HG03045 (cell line): ENCODE results near the gene TNFSF9.
"Not testable (repeated sequence)": the region's sequence is repeated elsewhere in the genome, so short reads cannot be mapped to it uniquely, and the experiment has no call there.

Experiments used
- ATAC-seq: cut with Tn5 transposase; IDR thresholded peaks from one replicate; pipeline ENCODE4 v1.9.1; 2021; ENCODE audit warnings: mild to moderate bottlenecking, moderate library complexity; ENCODE audit not compliant: unreplicated experiment

TNFSF9 gene

DNA sequence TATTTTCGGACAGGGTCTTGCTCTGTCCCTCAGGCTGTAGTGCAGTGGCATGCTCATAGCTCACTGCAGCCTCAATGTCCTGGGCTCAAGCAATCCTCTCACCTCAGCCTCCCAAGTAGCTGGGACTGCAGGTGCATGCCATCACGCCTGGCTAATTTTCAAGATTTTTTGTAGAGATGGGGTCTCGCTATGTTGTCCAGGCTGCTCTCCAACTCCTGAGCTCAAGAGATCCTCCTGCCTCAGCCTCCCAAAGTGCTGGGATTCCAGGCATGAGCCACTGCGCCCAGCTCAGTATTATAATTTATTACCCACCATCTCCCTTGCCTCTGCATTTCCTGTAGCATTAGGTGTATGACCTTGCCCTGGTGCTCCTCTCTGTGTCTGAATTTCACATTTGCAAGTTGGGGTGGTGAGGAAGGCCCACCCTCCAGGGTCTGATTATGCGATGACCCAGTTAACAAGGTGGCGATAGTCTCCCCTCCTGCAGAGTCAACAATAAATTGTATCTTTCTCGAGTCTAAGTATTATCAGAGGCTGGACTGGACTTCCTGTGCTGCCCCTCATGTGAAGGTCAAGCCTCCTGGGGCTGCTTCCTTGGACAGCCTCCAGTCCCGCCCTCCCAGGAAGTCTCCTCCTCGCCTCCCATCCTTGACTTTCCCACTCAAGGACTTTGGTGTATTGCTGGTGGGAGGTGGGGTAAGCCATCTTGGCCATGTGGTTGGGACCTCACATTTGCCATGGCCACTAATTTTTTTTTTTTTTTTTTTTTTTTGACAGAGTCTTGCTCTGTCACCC lies 27.2 kb upstream of the TNFSF9 start:
- no peak for ATAC-seq

DNA sequence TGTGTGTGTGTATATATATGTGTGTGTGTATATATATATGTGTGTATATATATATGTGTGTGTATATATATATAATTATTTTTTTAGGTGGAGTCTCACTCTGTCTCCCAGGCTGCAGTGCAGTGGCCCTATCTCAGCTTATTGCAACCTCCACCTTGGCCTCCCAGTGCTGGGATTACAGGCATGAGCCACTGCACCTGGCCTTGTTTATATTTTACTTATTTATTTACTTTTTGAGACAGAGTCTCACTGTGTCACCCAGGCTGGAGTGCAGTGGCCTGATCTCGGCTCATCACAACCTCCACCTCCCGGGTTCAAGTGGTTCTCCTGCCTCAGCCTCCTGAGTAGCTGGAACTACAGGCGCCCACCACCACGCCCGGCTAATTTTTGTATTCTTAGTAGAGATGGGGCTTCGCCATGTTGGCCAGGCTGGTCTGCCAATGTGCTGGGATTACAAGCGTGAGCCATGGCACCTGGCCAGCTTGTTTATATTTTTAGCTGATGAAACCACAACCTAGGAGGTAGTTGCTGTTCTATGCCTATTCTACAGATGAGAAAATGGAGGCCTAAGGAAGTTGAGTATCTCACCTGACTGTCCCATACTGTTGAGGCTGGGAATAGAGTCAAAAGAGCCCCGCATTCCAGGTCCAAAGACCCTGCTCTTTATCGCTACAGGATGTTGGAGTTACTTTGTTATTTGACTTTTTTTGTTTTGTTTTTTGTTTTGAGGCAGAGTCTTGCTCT lies 22.6 kb upstream of the TNFSF9 start:
- not testable (repeated sequence) for ATAC-seq

DNA sequence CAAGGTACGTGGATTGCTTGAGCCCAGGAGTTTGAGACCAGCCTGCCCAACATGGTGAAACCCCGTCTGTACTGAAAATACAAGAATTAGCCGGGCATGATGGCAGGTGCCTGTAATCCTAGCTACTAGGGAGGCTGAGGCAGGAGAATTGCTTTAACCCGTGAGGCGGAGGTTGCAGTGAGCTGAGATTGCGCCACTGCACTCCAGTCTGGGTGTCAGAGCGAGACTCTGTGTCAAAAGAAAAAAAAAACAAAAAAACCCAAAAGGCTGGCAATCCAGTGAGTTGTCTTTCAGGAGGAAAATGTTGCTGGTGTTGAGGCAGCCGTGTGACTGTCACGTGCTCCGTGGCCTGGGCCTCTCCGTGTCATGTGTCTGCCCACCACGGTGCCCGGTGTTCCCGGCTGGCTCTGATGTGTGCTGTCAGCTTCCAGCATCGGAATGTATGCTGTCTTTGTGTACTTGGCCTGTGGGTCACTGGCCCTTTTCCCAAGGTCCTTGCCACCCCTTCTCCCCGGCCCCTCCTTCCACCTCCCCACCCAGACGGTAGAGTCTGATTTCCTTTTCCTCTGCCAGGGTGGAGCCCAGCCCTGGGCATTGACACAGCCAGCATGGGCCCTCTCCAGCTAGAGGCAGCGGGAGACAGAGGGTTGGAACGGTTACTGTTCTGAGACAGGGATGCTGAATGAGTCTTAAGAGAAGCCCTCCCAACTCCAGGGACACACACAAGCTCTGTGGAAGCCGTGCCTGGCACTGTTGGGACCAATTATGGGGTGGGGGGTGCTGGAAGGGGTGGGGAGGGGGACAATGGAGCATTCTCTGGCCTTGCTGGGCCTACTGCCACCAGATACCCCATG lies 21.5 kb upstream of the TNFSF9 start:
- no peak for ATAC-seq

DNA sequence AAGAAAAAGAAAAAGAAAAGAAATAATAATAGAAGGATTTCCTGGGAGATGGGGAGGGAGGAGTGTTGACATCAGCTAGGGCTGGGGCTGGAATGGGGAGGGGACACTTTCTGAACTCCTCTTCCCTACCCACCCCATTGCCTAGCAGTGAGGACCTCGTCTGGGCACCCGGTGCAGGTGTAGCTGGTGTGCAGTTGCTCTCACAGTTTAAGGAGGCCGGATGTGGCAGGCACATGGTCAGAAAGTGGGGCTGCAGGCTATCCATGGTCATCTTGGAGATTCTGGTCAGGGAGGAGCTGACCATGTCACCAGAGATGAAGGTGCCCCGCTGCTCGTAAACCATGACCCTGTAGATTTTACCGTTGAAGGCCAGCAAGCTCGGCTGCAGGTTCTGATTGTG lies 20.2 kb upstream of the TNFSF9 start:
- ATAC-seq: no peak

DNA sequence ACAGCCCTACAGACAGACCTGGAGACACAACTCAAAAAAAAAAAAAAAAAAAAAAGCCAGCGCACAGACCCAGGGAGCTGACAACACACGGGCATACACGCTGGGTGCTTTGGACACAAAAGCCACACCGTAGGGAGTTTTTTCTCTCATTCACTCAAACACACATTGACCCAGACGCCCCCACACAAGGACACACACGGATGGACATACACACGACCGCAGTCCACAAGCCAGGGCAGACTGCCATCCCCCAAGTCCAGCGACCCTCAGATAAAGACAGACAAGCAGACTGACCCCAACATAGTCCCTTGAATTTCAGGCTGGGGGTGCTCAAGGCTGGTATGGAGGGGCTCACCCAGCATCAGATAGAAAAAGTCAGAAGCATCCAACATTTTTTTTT lies 16.7 kb upstream of the TNFSF9 start:
- ATAC-seq: no peak

DNA sequence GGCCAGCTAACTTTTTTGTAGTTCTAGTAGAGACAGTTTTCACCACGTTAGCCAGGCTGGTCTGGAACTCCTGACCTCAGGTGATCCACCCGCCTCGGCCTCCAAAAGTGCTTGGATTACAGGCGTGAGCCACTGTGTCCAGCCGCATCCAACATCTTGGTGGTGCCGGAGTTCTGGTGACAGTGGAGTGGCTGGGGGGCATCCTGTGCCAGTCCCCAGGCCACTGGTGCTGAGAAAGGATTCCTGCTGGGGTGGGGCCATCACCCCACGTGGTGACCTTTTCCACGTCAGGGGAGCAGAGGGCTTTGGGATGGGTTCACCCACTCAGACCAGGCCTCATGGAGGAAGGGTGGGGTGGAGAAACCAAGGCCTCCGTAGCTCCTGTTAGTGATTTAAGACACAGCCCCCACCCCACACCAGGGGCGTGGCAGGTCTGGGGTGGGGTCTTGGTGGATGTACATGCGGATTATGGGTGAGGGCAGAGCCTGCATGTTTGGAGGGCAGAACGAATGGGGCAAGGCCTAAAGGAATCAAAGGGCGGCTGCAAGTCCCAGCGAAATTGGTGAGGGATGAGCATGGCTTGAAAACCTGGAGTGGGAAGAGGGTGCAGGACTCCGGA lies 15.8 kb upstream of the TNFSF9 start:
- no peak for ATAC-seq

DNA sequence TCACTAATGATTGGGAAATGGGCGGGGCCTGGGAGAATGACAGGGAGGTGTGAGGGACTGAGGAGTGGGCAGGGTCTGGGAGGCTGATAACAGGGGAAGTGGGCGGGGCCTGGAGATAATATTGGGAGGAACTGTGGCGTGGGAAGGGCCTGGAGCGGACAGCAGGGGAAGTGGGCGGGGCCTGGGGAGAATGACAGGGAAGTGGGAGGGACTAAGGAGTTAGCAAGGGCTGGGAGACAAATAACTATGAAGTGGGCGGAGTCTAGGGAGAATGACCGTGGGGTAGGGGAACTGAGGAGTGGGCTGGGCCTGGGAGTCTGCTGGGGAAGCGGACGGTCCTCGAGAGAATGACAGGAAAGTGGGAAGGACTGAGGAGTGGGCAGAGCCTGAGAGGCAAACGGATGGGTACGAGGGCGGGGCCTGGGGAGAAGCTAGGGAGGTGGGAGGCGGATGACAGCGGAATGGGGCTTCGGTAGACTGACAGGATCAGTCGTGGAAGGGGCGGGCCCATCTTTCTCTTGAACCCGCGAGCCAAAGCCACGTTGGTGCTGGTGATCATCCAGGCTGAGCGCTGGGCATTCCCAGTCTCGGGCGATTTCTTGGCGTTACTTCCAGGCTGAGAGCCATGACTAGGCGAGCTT lies 14.7 kb upstream of the TNFSF9 start:
- peak; percentile 47 for ATAC-seq

DNA sequence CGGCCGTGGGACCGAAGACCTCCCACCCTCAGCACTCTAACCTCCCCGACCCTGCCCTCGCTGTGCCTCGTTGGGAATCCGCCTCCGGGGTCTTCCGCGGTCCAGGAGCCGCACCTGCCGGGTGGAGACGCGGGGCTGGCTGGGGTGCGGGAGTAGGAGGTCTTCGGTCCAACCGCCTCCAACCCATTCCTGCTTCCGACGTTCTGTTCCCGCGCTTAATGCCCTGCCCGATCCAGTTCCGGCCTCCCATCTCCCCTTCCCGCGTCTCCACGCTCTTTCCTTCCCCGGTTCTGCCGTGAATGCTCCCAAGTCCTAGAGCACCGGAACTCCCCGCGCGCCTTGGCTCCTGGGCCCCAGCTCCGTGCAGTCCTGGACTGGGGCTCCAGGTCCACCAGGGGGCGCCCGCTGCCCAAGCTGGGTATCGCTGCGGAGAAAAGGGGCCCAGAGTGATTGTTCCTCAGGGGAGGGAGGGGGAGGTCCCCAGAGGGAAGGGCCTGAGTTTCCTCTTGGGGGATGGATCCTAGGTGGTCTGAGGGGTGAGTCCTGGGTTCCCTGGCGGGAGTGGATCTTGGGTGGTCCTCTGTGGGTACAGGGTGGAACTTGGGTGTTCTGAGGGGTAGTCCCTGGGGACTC lies 14.1 kb upstream of the TNFSF9 start:
- ATAC-seq: peak; percentile 51

DNA sequence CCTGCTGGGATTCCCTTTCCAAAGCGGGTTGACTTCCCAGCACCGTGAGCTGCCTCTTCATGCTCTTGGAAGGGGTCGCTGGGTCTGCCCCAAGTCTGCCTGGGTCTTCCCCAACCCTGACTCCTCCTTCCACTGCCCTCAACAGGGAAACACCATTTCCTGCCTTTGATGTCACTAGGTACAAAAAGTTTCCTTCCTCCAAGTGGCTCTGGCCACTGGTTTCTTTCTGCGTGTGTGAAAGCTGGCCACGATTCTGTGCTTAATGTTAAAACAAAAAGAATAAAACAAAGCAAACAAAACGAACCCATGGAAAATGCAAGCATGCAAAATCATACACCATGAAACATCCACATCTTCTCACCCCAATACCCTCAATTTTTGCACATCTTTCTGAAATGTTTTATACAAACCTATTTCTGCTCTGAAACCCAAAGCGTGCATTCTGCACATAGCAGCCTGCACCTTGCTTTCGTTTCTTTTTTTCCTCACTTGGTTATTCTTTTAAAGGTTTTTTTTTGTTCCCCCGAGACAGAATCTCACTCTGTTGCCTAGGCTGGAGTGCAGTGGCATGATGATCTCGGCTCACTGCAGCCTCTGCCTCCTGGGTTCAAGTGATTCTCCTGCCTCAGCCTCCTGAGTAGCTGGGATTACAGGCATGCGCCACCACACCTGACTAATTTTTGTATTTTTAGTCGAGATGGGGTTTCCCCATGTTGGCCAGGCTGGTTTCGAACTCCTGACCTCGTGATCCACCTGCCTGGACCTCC lies 12.5 kb upstream of the TNFSF9 start:
- no peak for ATAC-seq

DNA sequence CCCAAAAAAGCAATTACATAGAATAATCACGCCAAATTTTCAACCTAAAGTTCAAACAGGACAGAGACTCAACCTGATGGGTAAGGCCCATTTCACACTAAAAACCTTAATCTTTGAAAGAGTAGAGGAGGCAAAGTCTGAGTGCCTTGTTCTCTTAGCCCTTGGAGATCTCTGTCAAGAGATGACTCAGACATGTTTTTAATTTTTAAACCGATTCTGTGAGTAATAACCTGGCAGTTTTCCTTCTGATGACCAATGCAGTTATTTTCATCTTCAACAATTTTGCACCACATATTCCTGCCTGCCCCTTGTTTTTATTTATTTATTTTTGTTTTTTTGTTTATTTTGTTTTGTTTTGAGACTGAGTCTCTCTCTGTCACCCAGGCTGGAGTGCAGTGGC lies 11.5 kb upstream of the TNFSF9 start:
- ATAC-seq: no peak

DNA sequence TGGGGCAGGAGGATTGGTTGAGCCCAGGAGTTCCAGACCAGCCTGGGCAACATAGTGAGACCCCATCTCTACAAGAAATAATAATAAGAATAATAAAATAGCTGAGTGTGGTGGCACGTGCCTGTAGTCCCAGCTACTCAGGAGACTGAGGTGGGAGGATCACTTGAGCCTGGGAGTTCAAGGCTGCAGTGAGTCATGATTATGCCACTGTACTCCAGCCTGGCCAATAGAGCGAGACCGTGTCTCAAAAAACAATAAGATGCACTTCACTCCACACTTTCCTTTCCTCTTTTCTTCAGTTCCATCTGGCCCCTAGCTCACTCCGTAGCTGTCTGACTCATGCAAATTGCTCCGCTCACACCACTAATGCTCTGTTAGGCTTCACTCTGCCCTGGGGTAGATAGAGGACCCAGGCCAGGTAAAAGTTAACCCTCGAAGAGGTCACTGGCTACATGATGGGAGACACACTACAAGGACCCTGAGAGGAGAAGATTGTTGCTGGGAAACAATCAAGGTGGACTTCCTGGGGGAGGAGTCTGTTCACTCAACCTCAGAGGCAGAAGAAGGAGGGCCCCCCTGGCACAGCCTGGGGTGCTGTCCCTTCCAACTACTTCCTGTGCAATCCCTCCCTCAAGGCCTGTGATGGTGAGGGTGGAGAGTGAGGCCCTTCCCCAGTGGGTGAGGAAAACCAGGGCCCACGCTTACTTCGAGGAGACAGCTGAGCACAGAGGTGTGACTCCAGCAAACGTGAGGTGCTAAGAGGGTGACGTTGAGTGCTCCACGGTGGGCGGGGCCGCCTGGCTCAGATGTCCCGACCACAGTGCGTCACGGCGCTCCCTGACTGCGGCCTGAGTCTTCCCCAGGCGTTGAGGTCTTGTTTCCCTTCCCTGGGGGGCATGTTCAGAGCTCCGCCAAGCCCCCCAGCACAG lies 8.8 kb upstream of the TNFSF9 start:
- peak; percentile 41 for ATAC-seq

DNA sequence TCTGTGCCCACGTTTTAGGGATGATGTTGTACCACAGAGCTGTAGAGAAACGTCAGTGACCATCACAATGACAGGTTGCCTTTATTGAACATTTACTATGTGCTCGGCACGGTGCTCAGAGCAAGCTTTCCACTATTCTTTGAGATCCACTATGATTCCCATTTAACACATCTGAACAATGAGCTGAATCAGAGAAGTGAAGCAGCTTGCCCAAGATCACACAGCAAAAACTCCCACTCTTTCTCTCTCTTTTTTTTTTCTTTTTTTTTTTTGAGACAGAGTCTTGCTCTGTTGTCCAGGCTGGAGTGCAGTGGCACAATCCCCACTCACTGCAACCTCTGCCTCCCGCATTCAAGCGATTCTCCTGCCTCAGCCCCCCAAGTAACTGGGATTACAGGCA lies 8.1 kb upstream of the TNFSF9 start:
- no peak for ATAC-seq

DNA sequence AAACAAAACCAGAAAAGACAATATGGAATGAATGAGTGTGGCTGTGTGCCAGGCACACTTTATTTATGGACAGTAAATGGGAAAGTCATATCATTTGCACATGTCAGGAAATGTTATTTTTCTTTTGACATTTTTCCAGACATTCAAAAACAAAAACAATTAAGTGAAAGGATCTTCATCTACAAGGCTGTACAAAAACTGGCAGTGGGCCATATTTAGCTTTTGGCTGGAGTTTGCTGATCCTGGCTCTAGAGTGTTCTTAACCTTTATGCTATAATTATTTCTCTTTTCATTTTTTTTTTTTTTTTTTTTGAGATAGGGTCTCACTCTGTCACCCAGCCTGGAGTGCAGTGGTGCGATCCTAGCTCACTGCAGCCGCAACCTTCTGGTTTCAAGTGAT lies 6.5 kb upstream of the TNFSF9 start:
- ATAC-seq: no peak

DNA sequence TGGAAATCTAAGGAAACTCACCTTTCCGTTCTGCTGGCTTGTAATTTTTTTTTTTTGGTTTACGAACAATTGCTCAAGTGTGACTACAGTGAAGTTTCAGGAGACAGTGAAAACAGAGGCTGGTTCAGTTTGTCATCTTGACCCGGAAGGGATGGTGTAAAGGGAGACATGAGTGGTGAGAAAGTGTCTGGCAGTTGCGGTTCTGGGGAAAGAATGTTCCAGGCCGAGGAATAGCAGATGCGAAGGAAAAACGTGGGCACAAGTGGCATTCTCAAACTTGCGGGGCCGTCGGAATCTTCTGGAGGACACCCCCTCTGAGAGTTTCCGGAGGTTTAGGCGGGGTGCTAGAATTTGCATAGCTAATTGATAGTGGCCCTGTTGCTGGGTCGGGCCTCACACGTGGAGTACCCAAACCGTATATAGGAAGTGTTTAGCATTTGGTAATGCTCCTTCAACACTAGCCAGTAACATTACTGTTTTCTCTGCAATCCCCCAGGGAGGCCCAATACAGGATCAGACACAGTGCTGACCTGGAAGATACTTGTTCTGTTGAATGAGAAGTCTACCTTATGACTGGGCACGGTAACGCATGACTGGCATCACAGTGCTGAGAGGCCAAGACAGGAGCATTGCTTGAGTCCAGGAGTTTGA lies 2.8 kb upstream of the TNFSF9 start:
- peak; percentile 28 for ATAC-seq

DNA sequence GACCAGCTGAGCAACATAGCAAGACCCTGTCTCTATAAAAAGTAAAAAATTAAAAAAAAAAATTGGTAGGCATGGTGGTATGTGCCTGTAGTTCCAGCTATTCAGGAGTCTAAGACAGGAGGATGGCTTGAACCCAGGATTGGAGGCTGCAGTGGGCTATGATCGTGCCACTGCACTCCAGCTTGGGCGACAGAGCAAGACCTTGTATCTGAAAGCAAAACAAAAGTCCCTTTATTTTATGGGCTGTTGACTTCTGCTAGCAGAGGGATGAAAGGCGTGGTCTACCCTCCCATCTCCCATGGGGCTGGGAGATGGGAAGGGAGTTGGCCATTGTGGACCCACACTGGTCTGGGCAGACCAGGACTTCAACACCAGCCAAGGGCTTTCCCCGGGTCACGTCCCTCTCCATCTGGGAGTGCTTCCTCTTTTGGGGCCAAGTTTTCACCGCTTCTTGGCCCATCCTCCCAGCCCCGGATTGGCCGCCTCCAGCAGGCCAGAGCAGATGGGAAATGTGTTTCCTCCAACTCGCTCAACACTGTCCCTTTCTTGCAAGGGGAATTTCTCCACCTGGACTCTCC lies 2.2 kb upstream of the TNFSF9 start:
- no peak for ATAC-seq

DNA sequence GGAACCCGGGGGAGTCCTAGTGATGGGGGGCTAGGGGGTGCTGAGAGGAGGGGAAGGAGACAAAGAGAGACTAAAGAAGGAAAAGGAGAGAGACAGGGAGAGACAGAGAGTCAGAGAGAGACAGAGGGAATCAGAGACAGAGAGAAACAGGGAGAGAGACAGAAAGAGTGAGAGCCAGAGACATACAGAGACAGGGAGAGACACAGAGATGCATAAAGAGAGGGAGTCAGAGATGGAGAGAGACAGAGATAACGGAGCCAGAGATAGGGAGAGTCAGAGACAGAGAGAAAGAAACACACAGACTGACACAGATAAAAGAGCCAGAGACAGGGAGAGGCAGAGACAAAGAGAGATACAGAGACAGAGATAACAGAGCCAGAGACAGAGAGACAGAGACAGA lies 1.5 kb upstream of the TNFSF9 start:
- ATAC-seq: no peak

DNA sequence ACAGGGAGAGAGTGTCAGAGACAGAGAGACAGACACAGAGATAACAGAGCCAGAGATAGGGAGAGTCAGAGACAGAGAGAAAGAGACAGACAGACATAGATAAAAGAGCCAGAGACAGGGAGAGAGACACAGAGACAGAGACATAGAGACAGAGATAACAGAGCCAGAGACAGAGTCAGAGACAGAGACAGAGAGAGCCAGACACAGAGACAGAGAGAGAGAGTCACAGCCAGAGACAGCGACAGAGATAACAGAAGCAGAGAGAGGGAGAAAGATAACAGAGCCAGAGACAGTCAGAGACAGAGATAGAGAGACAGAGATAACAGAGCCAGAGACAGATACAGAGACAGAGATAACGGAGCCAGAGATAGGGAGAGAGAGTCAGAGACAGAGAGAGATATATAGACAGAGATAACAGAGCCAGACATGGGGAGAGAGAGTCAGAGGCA lies 865 bp upstream of the TNFSF9 start:
- no peak for ATAC-seq
